ENCODE results near the gene PRR5L. TPM values are rescaled to one million over a fixed set of nuclear protein-coding genes. Genes with fewer than 3 reads are reported as not detected.

Gene PRR5L
- polyA plus RNA-seq, 1 donor (not counting 4 experiments of a cell fraction or from before 2014, with no cell fraction given), result 20.1 TPM

DNA sequence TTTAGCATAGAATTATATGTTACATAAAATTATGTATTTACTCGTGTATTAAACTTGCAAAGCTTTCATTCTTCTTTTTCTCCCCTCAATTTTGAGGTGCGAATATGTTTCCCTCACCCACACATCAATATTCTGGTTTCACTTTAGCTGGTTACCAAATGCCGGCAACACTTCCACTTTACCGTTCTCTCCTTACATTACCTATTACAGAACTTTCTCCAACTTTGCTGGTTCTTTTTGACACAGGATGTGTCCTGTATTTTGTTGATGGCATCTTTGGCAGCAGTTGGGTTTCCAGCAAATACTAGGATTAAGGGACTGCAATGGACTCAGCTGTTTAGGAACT, 84.9 kb downstream of the PRR5L start:
- dilution Hi-C loops (cut with MboI; ENCODE audit: extremely low pct_ligation_motif_present, low sequenced_read_pairs), result loop anchor here (25.0 kb wide), 1 partner anchor 94 kb away; the partner anchor contains the start of genes COMMD9 and PRR5L
- no peaks in the 10 kb centered on the region for H3K9me3 ChIP-seq (ENCODE audit: control insufficient read depth, low read depth, low read length)
- no peaks in the 10 kb centered on the region for H4K20me1 ChIP-seq (ENCODE audit: control insufficient read depth, extremely low read depth, insufficient read depth, low read length)
- H3K27me3 ChIP-seq (ENCODE audit: control insufficient read depth, extremely low read depth, insufficient read depth, low read length), result no peaks in the 10 kb centered on the region
- H3K4me1 ChIP-seq (ENCODE audit: control insufficient read depth, extremely low read depth, insufficient read depth, low read length), result peaks cover 8% of the 10 kb centered on the region
- peaks cover 6 to 18% of the 10 kb centered on the region in 2 experiments for H3K36me3 ChIP-seq (ENCODE audit: control insufficient read depth in 2 of 2, extremely low read depth in 1 of 2, insufficient read depth in 2 of 2, low read length in 2 of 2)
- peaks cover 30% of the 10 kb centered on the region for H3K79me2 ChIP-seq (ENCODE audit: control insufficient read depth, insufficient read depth, low read length)
- DNase-seq (ENCODE audit: low read depth, low spot score) (no peak), FAIRE-seq (no peak)
- H3K9me1 ChIP-seq (ENCODE audit: control insufficient read depth, extremely low read depth, insufficient read depth, low read length), result peaks cover 3% of the 10 kb centered on the region
- TF ChIP-seq EZH2 (IDR thresholded peaks at IDR 0.05; ENCODE audit: low read length), result no peak
- TF ChIP-seq CTCF (optimal IDR thresholded peaks at IDR 0.05 in 1 of 3, IDR thresholded peaks at IDR 0.05 in 1 of 3, conservative IDR thresholded peaks at IDR 0.05 in 1 of 3; ENCODE audit: extremely low read depth in 1 of 3, insufficient read depth in 2 of 3, low read length in 3 of 3), result no peak
- H3K27ac ChIP-seq (ENCODE audit: control insufficient read depth, insufficient read depth, low read length), result no peak overlapping the region
- no peak overlapping the region for H2AFZ ChIP-seq (ENCODE audit: control insufficient read depth, low read length)
- H3K4me2 ChIP-seq (ENCODE audit: control insufficient read depth, extremely low read depth, insufficient read depth, low read depth, low read length), result no peak overlapping the region
- H3K9ac ChIP-seq (ENCODE audit: control insufficient read depth, extremely low read depth, insufficient read depth, low read length), result no peak overlapping the region
- H3K4me3 ChIP-seq (ENCODE audit: control insufficient read depth in 2 of 3, extremely low read depth in 1 of 3, insufficient read depth in 2 of 3, low read depth in 1 of 3, low read length in 3 of 3), result no peak overlapping the region

DNA sequence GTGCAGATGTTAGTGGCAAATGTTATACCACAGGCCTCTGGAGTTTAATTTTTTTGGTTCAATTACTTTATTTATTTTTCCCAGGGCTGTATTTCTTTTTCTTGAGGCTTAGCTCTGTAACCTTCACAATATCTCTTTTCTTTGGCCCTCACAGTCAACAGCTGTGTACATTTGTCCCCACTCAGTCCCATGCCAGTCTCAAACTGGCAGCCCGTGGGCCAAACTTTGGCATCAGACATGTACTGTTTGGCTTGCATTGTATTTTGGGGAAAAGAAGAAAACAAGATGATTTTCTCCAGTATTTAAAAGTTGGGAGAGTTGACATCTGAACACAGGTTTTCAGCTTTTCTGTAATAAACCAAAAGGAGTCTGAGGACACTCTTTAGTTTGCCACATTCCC, 87.1 kb downstream of the PRR5L start:
- no peak for DNase-seq (ENCODE audit: low read depth, low spot score)

More for the DNA sequence above, 87.1 kb downstream of the PRR5L start:
- Histone ChIP-seq H3K27ac (ENCODE audit: control insufficient read depth, insufficient read depth, low read length) (no peak overlapping the region), H3K4me1 (ENCODE audit: control insufficient read depth, extremely low read depth, insufficient read depth, low read length) (peaks cover under 1% of the 10 kb centered on the region), H3K9me1 (ENCODE audit: control insufficient read depth, extremely low read depth, insufficient read depth, low read length) (peaks cover 3% of the 10 kb centered on the region), H3K9ac (ENCODE audit: control insufficient read depth, extremely low read depth, insufficient read depth, low read length) (no peak overlapping the region), H3K27me3 (ENCODE audit: control insufficient read depth, extremely low read depth, insufficient read depth, low read length) (no peaks in the 10 kb centered on the region), H3K79me2 (ENCODE audit: control insufficient read depth, insufficient read depth, low read length) (peaks cover 16% of the 10 kb centered on the region), H3K36me3 (ENCODE audit: control insufficient read depth in 2 of 2, extremely low read depth in 1 of 2, insufficient read depth in 2 of 2, low read length in 2 of 2) (peaks cover 8 to 17% of the 10 kb centered on the region in 2 experiments), H2AFZ (ENCODE audit: control insufficient read depth, low read length) (no peak overlapping the region), H3K9me3 (ENCODE audit: control insufficient read depth, low read depth, low read length) (no peaks in the 10 kb centered on the region), H4K20me1 (ENCODE audit: control insufficient read depth, extremely low read depth, insufficient read depth, low read length) (no peaks in the 10 kb centered on the region), H3K4me3 (ENCODE audit: control insufficient read depth in 2 of 3, extremely low read depth in 1 of 3, insufficient read depth in 2 of 3, low read depth in 1 of 3, low read length in 3 of 3) (no peak overlapping the region), H3K4me2 (ENCODE audit: control insufficient read depth, extremely low read depth, insufficient read depth, low read depth, low read length) (no peak overlapping the region)
- TF ChIP-seq EZH2 (IDR thresholded peaks at IDR 0.05; ENCODE audit: low read length) (no peak), CTCF (optimal IDR thresholded peaks at IDR 0.05 in 1 of 3, IDR thresholded peaks at IDR 0.05 in 1 of 3, conservative IDR thresholded peaks at IDR 0.05 in 1 of 3; ENCODE audit: extremely low read depth in 1 of 3, insufficient read depth in 2 of 3, low read length in 3 of 3) (no peak)
- FAIRE-seq, result no peak
- dilution Hi-C loops (cut with MboI; ENCODE audit: extremely low pct_ligation_motif_present, low sequenced_read_pairs), result loop anchor here (25.0 kb wide), 1 partner anchor 96 kb away; the partner anchor contains the start of genes COMMD9 and PRR5L
